OCI-LY1 (cell line): ENCODE measurements around the gene HOXA7.

ENCODE experiments used
- EZH2 ChIP-seq: fragments of 200-600 bp; sonication (generic), shearing (Covaris generic); IDR thresholded peaks from 2 replicates; pipeline ENCODE4 v1.8.0; 2017; ENCODE audit warnings: borderline replicate concordance, mixed run types, mild to moderate bottlenecking, antibody characterized with exemption, low read length, moderate library complexity, mixed read lengths
- TF ChIP-seq, protein P1 (sequence below): fragments of 200-600 bp; sonication (generic), shearing (Covaris generic); IDR thresholded peaks from 2 replicates; pipeline ENCODE4 v1.5.1; 2017; ENCODE audit warnings: mild to moderate bottlenecking, antibody characterized with exemption, low read length, moderate library complexity, mixed read lengths

DNA sequence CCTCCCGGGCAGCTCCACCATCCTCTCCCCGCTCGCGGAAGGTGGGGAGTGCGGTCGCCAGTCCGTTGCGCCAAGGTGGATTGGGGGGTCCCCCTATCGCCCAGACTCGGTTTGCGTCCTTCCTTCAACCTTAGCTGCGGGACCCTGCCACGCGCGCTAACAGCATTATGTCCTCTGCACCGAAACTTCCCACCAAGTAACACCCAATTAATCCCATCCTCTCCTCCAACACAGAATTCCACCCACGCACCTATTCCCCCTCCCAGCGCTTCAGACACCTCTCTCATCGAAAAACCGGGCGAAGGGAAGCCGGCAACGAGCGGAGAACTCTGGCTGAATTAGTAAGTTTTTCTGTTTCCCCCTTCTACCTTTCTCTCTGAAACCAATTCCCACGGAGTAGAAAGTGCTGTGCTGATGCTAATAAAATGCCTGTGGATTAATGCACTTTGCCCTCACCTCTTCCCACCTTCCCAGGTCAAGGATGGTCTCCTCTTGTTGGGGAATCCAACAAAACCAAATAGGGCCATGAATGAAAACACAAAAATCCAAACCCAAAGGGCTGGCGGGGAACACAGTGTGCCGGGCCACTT is 5.0 kb downstream of the HOXA7 start:
- TF ChIP-seq, protein P1, sequence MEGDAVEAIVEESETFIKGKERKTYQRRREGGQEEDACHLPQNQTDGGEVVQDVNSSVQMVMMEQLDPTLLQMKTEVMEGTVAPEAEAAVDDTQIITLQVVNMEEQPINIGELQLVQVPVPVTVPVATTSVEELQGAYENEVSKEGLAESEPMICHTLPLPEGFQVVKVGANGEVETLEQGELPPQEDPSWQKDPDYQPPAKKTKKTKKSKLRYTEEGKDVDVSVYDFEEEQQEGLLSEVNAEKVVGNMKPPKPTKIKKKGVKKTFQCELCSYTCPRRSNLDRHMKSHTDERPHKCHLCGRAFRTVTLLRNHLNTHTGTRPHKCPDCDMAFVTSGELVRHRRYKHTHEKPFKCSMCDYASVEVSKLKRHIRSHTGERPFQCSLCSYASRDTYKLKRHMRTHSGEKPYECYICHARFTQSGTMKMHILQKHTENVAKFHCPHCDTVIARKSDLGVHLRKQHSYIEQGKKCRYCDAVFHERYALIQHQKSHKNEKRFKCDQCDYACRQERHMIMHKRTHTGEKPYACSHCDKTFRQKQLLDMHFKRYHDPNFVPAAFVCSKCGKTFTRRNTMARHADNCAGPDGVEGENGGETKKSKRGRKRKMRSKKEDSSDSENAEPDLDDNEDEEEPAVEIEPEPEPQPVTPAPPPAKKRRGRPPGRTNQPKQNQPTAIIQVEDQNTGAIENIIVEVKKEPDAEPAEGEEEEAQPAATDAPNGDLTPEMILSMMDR: no peak
- TF ChIP-seq EZH2: no peak
